Measurements from ENCODE around the gene MOB3B.

Gene MOB3B

DNA sequence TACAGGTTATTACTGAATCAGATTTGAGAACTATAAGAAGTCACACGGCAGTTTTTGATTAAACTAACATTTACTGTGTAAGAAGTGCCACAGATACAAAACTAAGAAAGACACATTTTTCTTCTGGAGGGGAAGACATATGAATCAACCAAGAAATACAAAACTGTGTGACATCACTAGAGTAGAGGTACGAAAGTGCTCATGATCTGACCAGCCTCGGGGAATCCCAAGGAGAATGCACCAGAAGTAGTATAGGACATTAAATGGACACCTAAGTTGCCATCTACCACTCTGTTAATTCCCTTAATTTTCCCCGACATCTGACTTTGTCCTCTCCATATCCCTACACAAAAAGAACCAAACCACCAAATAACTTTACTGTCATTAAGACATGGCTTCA lies 10.8 kb downstream of the MOB3B start:
- Histone ChIP-seq H3K9me3 (ENCODE audit: low read length) (no peaks in the 10 kb centered on the region), H3K9me2 (ENCODE audit: low read depth, low read length) (no peaks in the 10 kb centered on the region), H3F3A (ENCODE audit: insufficient read depth, low read length) (no peaks in the 10 kb centered on the region), H3K4me3 (ENCODE audit: low read depth, low read length, poor library complexity, severe bottlenecking) (no peak overlapping the region), H3K9ac (ENCODE audit: low read length) (no peak overlapping the region), H3K36me3 (ENCODE audit: insufficient read depth, low read length) (no peaks in the 10 kb centered on the region), H3K27ac (ENCODE audit: low read depth, low read length, poor library complexity, severe bottlenecking) (no peak overlapping the region), H4K20me1 (ENCODE audit: insufficient read depth, low read length) (no peaks in the 10 kb centered on the region), H3K79me2 (ENCODE audit: insufficient read depth, low read length) (no peaks in the 10 kb centered on the region), H2AFZ (ENCODE audit: low read length) (no peak overlapping the region), H3K27me3 (ENCODE audit: insufficient read depth, low read length) (no peaks in the 10 kb centered on the region), H3K4me2 (ENCODE audit: low read length) (no peak overlapping the region), H3K4me1 (ENCODE audit: insufficient read depth, low read length, severe bottlenecking) (no peaks in the 10 kb centered on the region)
- TF ChIP-seq, protein P1, sequence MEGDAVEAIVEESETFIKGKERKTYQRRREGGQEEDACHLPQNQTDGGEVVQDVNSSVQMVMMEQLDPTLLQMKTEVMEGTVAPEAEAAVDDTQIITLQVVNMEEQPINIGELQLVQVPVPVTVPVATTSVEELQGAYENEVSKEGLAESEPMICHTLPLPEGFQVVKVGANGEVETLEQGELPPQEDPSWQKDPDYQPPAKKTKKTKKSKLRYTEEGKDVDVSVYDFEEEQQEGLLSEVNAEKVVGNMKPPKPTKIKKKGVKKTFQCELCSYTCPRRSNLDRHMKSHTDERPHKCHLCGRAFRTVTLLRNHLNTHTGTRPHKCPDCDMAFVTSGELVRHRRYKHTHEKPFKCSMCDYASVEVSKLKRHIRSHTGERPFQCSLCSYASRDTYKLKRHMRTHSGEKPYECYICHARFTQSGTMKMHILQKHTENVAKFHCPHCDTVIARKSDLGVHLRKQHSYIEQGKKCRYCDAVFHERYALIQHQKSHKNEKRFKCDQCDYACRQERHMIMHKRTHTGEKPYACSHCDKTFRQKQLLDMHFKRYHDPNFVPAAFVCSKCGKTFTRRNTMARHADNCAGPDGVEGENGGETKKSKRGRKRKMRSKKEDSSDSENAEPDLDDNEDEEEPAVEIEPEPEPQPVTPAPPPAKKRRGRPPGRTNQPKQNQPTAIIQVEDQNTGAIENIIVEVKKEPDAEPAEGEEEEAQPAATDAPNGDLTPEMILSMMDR (IDR thresholded peaks at IDR 0.05; ENCODE audit: low read length), result no peak
- TF ChIP-seq EZH2 (IDR thresholded peaks at IDR 0.05; ENCODE audit: borderline replicate concordance, low read length), result no peak

DNA sequence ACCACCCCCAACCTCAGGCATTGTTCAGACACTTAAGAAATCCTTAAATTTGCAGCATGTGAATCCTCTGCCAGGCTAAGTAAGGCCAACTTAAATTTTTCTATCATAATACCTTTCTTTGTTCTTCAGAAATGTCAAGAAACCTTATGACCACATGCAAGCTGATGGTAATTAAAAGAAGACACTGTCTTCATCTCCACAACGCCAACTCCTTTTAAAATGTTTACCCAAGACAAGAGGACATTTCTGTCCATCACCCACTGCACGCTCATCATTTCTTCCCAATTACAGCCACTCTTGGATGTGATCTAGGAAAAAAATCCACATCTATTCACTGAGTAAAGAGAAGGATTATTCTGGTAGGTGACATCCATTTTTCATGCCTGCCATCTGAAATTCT lies 11.6 kb downstream of the MOB3B start:
- no peak overlapping the region for H3K9ac ChIP-seq (ENCODE audit: low read length)
- H3K9me2 ChIP-seq (ENCODE audit: low read depth, low read length), result no peaks in the 10 kb centered on the region
- no peaks in the 10 kb centered on the region for H3K79me2 ChIP-seq (ENCODE audit: insufficient read depth, low read length)
- no peak for TF ChIP-seq EZH2 (IDR thresholded peaks at IDR 0.05; ENCODE audit: borderline replicate concordance, low read length)
- TF ChIP-seq, protein P1 (IDR thresholded peaks at IDR 0.05; ENCODE audit: low read length), result no peak
- H3K36me3 ChIP-seq (ENCODE audit: insufficient read depth, low read length), result no peaks in the 10 kb centered on the region
- no peak overlapping the region for H3K4me2 ChIP-seq (ENCODE audit: low read length)
- no peaks in the 10 kb centered on the region for H3F3A ChIP-seq (ENCODE audit: insufficient read depth, low read length)
- no peaks in the 10 kb centered on the region for H3K4me1 ChIP-seq (ENCODE audit: insufficient read depth, low read length, severe bottlenecking)
- H3K9me3 ChIP-seq (ENCODE audit: low read length), result no peaks in the 10 kb centered on the region
- no peaks in the 10 kb centered on the region for H3K27me3 ChIP-seq (ENCODE audit: insufficient read depth, low read length)
- H3K27ac ChIP-seq (ENCODE audit: low read depth, low read length, poor library complexity, severe bottlenecking), result no peak overlapping the region
- no peak overlapping the region for H3K4me3 ChIP-seq (ENCODE audit: low read depth, low read length, poor library complexity, severe bottlenecking)
- no peaks in the 10 kb centered on the region for H4K20me1 ChIP-seq (ENCODE audit: insufficient read depth, low read length)
- H2AFZ ChIP-seq (ENCODE audit: low read length), result no peak overlapping the region

DNA sequence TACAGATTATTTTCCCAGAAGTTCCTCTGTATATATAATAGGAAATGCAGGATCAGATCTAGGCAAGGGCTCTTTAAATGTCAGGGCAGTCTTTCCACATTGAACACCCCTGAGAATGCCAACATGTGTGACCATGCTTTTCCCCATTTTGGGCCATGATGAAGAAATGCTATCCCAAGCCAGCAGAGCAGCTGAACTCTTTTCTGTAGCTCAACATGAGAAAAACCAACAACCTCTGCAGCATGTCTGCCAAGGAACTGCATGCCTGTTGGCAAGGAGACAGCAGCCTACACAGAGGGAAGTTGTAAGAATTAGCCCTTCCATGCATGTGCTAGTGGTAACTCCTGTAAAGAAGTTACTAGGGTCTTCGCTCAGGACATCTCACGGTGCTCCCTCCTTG lies 15.1 kb downstream of the MOB3B start:
- H3K4me3 ChIP-seq (ENCODE audit: low read depth, low read length, poor library complexity, severe bottlenecking), result no peak overlapping the region
- H3K4me1 ChIP-seq (ENCODE audit: insufficient read depth, low read length, severe bottlenecking), result no peaks in the 10 kb centered on the region
- no peaks in the 10 kb centered on the region for H3K27me3 ChIP-seq (ENCODE audit: insufficient read depth, low read length)
- no peaks in the 10 kb centered on the region for H3F3A ChIP-seq (ENCODE audit: insufficient read depth, low read length)
- H3K9me3 ChIP-seq (ENCODE audit: low read length), result no peaks in the 10 kb centered on the region
- no peak overlapping the region for H3K9ac ChIP-seq (ENCODE audit: low read length)
- no peak overlapping the region for H3K27ac ChIP-seq (ENCODE audit: low read depth, low read length, poor library complexity, severe bottlenecking)
- no peaks in the 10 kb centered on the region for H3K79me2 ChIP-seq (ENCODE audit: insufficient read depth, low read length)
- H4K20me1 ChIP-seq (ENCODE audit: insufficient read depth, low read length), result no peaks in the 10 kb centered on the region
- H2AFZ ChIP-seq (ENCODE audit: low read length), result no peak overlapping the region
- H3K36me3 ChIP-seq (ENCODE audit: insufficient read depth, low read length), result no peaks in the 10 kb centered on the region
- TF ChIP-seq, protein P1 (IDR thresholded peaks at IDR 0.05; ENCODE audit: low read length), result no peak
- TF ChIP-seq EZH2 (IDR thresholded peaks at IDR 0.05; ENCODE audit: borderline replicate concordance, low read length), result no peak
- H3K9me2 ChIP-seq (ENCODE audit: low read depth, low read length), result no peaks in the 10 kb centered on the region
- no peak overlapping the region for H3K4me2 ChIP-seq (ENCODE audit: low read length)
